HG02759 (cell line): ENCODE results near the gene ACTRT2.

ENCODE experiments used
- ATAC-seq: cut with Tn5 transposase; IDR thresholded peaks from one replicate; pipeline ENCODE4 v1.9.1; 2021; ENCODE audit warnings: mild to moderate bottlenecking, moderate library complexity; ENCODE audit not compliant: unreplicated experiment

ACTRT2 gene

GRCh38 chr1:2983319-2983705, 38.0 kb upstream of the ACTRT2 start:
- no peak for ATAC-seq

- no peak for ATAC-seq
Measured at GRCh38 chr1:2983706-2984398, 37.4 kb upstream of the ACTRT2 start.

GRCh38 chr1:2984399-2985061, 36.7 kb upstream of the ACTRT2 start:
- ATAC-seq: no peak

GRCh38 chr1:2985067-2985561, 36.2 kb upstream of the ACTRT2 start:
- no peak for ATAC-seq

DNA sequence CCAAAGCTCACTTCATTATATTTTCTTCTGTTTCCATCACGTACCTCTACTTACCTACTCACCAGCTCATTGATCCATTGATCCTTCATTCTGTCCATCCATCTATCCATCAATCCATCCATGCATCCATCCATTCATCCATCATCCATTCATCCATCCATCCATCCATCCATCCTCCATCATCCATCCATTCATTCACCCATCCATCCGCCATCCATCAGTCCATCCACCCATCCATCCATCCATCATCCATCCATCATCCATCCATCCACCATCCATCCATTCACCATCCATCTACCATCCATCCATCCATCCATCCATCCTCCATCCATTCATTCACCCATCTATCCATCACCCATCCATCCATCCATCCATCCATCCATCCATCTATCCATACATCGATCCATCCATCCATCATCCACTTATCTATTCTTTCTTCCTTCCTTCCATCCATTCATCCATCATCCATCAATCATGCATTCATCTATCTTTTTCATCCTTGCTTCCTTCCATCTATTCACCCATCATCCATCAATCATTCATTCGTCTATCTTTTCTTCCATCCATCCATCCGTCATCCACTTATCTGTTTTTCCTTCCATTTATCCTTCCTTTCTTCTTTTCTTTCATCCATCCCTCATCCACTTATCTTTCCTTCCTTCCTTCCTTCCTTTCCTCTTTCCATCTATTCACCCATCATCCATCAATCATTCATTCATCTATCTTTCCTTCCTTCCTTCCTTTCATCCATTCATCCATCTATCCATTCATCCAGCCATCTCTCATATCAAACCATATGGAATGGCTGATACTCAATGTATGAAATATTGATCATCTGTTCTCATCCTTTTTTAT, 35.3 kb upstream of the ACTRT2 start:
- ATAC-seq: no peak

DNA sequence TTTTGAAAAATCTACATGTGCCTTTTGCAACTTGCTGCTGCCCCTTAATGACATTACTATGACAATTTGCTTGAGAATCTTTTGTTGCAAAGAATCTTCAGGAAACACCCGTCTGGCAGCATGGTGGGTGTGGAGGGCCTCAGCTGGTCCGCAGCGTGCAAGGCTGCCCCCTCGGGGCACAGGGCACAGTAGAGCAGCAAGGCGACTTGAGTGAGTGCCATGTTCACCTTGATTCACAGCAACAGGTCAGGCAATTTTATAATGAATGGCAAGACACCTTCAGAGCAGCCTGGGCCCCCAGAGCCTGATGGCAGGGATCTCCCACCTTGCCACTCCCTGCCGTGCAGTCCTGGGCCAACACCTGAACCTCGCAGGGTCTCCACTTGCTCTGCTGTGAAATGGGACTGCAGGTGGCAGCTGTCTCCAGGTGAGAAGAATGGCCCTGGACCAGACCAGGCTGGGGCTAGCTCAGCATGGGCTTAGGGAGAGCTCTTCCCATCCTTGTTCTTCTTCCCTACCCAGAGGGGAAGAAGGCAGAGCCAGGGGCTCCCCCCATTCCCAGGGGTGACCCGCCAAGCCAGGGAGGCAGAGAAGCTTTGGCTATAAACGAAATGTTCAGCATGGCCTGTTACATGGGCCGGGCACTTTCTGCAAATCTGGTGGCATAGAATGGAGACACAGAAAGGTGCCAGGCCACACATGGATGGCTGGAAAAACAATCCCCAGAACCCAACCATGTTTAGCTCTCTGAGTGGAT, 34.5 kb upstream of the ACTRT2 start:
- ATAC-seq: no peak

- no peak for ATAC-seq
Measured at GRCh38 chr1:2987773-2988172, 33.5 kb upstream of the ACTRT2 start.

- no peak for ATAC-seq
Measured at GRCh38 chr1:2988256-2988655, 33.0 kb upstream of the ACTRT2 start.

DNA sequence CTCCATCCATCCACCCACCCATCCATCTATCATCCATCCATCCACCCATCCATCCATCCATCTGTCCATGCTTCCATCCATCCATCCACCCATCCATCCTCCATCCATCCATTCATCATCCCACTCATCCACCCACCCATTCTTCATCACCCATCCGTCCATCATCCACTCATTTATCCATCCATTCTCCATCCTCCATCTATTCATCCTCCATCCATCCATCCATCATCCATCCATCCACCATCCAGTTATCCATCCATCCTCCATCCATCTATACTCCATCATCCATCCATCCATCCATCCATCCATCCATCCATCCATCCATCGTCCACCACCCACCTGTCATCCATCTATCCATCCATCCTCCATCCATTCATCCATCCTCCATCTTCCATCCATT, 32.1 kb upstream of the ACTRT2 start:
- no peak for ATAC-seq

DNA sequence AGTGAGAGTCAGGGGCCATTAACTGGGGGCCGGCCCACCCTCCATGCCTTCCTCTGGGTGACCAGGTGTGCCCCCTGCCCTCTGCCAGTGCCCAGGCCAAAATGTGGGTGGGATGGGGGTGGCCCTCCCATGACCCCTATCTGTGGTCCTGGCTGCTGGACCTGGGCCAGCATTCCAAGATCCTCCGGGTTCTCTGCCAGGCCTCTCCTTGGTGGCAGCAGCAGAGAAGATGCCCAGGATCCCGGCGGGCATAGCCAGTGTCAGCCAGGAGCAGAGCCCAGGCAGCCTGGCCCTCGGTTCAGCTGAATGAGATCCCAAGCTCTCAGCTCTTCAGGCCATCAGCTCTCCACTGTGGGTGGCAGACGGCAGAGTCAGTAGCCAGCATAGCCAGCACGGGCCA, 31.3 kb upstream of the ACTRT2 start:
- no peak for ATAC-seq

DNA sequence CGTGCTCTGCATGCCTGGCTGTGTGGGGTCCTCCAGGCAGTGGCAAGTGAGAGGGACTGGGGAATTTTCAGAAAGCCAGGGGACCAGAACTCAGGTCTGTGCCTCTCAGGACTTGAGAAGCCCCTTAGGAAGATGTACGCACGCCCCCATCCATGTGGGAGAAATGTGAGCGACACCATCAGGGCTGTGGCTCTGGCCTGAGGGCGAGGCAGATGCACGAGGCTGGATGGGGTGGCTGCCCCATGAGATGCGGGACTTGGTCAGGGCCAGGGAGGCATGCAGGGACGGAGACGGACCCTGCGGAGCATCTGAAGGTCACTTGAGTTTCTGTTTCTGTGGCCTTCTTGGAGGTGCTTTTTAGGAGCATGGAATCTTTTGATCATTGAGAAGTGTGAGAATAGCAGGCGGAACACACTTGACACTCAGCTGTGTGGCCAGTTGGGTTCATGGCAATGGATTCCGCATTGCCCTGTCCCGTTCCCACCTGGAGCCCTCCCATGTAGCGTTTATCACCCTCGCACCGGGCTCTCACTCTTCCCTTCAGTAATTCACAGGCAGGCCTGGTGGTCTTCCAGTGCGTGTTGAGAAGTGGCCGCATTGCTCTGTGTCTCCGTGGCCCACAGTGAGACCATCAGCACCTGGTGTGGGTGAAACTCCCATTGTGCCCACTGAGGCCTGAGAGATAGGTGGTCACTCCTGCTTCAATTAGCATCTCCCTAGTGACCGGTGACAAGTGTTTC, 30.7 kb upstream of the ACTRT2 start:
- no peak for ATAC-seq

DNA sequence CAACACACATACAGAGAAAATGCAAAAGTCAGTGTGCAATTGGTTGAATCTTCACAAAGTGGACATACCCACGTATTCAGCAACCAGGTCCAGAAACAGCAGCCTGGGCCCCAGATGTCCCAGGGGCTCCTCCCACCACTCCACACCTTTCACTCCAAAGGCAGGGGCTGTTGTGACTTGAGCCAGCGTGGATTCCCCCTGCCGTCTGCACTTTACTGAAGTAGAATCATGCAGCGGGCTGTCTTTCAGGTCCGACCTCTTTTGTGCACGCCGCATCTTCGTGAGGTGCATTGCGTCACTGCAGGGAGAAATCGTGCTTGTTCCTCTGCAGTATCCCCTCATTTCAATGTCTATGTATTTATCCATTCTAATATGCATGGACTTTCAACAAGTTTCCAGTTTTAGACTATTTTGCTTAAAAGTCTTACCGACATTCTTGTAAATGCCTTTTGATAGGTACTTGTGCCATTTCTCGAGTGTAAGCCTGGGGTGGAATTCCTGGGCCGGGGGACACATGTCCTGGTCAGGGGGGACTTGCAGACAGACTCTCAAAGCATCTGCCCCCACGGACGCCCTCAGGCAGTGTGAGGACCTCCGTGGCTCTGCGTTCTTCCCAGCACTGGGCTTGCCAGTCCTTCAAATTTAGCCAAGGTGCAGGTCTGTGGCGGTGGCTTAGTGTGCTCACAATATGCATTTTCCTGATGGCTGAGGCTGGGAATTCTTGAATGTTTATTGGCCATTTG, 29.3 kb upstream of the ACTRT2 start:
- ATAC-seq: no peak

DNA sequence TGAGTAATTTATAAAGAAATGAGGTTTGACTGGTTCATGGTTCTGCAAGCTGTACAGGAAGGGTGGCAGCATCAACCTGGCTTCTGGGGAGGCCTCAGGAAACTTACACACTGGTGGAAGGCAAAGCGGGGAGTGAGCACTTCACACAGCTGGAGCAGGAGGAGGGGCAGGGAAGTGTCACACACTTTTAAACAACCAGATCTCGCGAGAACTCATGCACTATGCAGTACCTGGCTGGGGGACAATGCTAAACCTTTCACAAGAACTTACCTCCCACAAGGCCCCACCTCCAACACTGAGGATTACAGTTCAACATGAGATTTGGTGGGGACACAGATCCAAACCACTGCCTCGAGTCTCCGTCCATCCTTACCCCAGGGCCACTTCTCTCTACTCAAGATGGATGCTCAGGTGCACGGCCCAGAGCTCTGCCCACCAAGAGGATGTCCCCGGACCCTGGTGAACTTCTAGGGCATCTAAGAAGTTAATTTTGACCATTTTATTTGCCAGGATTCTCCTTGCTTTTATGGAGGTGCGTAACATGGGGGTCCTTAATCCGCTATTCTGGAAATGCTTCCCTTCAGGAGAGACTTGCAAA, 22.7 kb upstream of the ACTRT2 start:
- ATAC-seq: no peak

DNA sequence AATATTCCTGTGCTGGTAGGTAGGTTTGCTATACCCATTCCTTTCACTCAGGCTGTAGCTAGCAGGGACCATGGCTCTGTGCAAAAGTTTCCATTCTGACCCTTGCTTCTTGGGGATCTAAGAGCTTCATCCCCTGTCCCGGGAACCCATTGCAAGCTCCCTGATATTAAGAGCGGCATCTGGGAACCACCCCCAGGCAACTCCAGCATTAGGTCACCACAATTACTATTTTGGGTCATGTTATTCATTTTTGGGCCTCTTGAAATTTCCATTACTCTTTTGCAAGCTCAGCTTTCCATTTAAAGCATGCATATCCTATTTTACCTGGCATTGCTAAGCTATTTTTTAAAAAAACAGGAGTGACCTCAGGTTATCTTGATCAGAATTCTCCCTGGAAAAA, 22.1 kb upstream of the ACTRT2 start:
- ATAC-seq: no peak

GRCh38 chr1:2999571-2999970, 21.7 kb upstream of the ACTRT2 start:
- no peak for ATAC-seq

DNA sequence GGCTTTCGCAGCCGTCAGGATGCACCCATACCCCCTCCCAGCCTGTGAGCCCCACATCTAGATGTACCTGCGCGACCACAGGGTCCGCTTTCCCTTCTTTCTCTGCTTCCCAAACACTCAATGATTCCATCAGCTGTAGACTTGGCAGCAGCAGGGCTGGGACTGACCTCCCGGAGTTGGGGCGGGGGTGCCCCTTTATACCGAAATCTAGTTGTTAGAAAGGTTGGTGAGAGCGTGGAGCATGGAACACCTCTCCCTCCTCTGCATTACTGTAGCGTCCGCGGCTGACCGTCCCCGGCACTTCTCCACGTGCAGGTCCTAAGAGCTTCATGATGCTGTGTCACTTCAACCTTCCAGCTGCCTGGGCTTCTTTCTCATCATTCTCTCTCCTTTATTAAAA, 21.1 kb upstream of the ACTRT2 start:
- ATAC-seq: no peak

DNA sequence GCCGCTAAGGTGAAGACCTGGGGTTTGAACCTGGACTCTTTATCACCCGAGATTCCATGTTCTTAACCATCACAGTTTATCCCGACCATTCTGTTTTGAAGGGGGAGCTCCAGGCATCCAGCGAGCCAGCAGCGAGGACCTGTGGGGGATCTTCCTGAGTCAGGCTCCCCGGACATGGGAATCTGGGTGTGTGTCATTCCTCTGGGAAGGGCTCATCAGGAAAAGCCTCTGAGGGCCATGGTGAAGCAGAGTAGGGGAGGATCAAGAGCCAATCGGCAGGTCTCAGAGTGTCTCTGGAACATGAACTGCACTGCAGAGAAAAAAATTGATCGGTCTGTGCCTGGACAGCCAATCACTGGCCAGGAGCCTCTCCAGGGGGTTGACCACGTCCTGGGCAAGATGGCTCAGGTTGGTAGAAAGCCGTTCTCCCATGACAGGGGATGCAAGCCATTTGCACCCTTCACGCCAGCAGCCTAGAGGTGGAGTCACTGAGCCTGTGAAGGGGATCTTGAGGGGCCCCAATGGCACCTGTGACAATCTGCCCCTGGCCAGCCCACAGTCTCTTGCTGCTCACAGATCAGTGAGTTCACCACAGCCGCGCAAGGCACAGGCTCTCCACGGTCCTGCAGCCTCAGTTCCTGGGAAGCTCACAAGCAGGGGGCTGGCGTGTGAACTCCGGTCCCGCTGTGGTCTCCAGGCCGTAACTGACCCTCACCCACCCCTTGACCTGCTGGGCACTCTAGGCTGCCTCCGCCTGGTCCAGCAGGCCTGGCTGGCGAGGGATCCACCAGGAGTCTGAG, 20.4 kb upstream of the ACTRT2 start:
- no peak for ATAC-seq
